Measurements from ENCODE around the gene MSN.

- TF ChIP-seq EZH2 (optimal IDR thresholded peaks at IDR 0.05; ENCODE audit: low read depth, low read length) (no peak), CTCF (IDR thresholded peaks at IDR 0.05; ENCODE audit: low read length) (no peak)
These were observed 83.4 kb downstream of the MSN start for GRCh38 chrX:65750674-65751469.

Measured in MM.1S (cell line).